HEK293 (cell line): ENCODE results near the gene DSTN.

Experiments
- KLF1 ChIP-seq: fragments of 450-650 bp; formaldehyde crosslinking; IDR thresholded peaks from 2 replicates; pipeline ENCODE4 v1.5.1; 2016; ENCODE audit warnings: missing biosample characterization, missing genetic modification characterization
- PBX3 ChIP-seq: sonication (generic); formaldehyde crosslinking; IDR thresholded peaks from 2 replicates; pipeline ENCODE4 v1.8.1; 2022; ENCODE audit warnings: mild to moderate bottlenecking, moderate library complexity, missing genetic modification reagents
- SALL2 ChIP-seq: fragments of 450-650 bp; formaldehyde crosslinking; IDR thresholded peaks from 2 replicates; pipeline ENCODE4 v1.5.0; 2017; ENCODE audit warnings: missing biosample characterization, mild to moderate bottlenecking, missing genetic modification characterization, borderline replicate concordance
- YY1 ChIP-seq: fragments of 450-650 bp; formaldehyde crosslinking; IDR thresholded peaks from 2 replicates; pipeline ENCODE4 v1.5.1; 2018; ENCODE audit warnings: missing biosample characterization, missing genetic modification characterization
- ZNF274 ChIP-seq, 2 experiments: fragments of 200-500 bp in 1 of 2; fragments of 450-650 bp in 1 of 2; sonication (Bioruptor generic) in 1 of 2; formaldehyde crosslinking in 1 of 2; IDR thresholded peaks; 2 replicates each; pipeline versions ENCODE4 v1.5.1 to v1.6.1; 2014 to 2016; ENCODE audit warnings: borderline replicate concordance in 1 of 2, inconsistent platforms in 1 of 2, low read length in 1 of 2, missing biosample characterization in 1 of 2, missing genetic modification characterization in 1 of 2
- ZNF292 ChIP-seq: fragments of 450-650 bp; formaldehyde crosslinking; IDR thresholded peaks from 2 replicates; pipeline ENCODE4 v1.5.1; 2016; ENCODE audit warnings: low read depth, missing biosample characterization, missing genetic modification characterization, borderline replicate concordance
- ZNF404 ChIP-seq: fragments of 450-650 bp; formaldehyde crosslinking; IDR thresholded peaks from 2 replicates; pipeline ENCODE4 v1.5.1; 2017; ENCODE audit warnings: missing biosample characterization, missing genetic modification characterization
- ZNF621 ChIP-seq: fragments of 450-650 bp; formaldehyde crosslinking; IDR thresholded peaks from 2 replicates; pipeline ENCODE4 v1.5.1; 2017; ENCODE audit warnings: missing biosample characterization, missing genetic modification characterization
- ZNF624 ChIP-seq: fragments of 450-650 bp; formaldehyde crosslinking; IDR thresholded peaks from 2 replicates; pipeline ENCODE4 v1.5.1; 2017; ENCODE audit warnings: missing biosample characterization, missing genetic modification characterization
- TF ChIP-seq, protein P1 (sequence below): fragments of 450-650 bp; formaldehyde crosslinking; IDR thresholded peaks from 2 replicates; pipeline ENCODE4 v1.5.1; 2016; ENCODE audit warnings: missing biosample characterization, missing genetic modification characterization
- TF ChIP-seq, protein P2 (sequence below): fragments of 450-650 bp; formaldehyde crosslinking; IDR thresholded peaks from 2 replicates; pipeline ENCODE4 v1.5.1; 2016; ENCODE audit warnings: missing biosample characterization, missing genetic modification characterization
- TF ChIP-seq, protein P3 (sequence below): fragments of 450-650 bp; formaldehyde crosslinking; IDR thresholded peaks from 2 replicates; pipeline ENCODE4 v1.5.1; 2016; ENCODE audit warnings: missing biosample characterization, missing genetic modification characterization
- TF ChIP-seq, protein P4 (sequence below): IDR thresholded peaks from 2 replicates; pipeline ENCODE4 v1.6.1; 2011; ENCODE audit warnings: mild to moderate bottlenecking, low read depth, low read length, borderline replicate concordance

GRCh38 chr20:17558154-17558940 is 11.5 kb upstream of the DSTN start:
- TF ChIP-seq ZNF624 (tag by site-specific recombination) (no peak), ZNF404 (tag by site-specific recombination) (no peak), ZNF274 (IDR thresholded peaks at IDR 0.05; ENCODE audit: low read length) (no peak), ZNF274 (tag by site-specific recombination; IDR thresholded peaks at IDR 0.05; ENCODE audit: borderline replicate concordance) (no peak), ZNF292 (tag by site-specific recombination) (no peak), ZNF621 (no peak), YY1 (tag by site-specific recombination) (no peak), SALL2 (tag by site-specific recombination) (no peak), PBX3 (CRISPR knock-in tag) (no peak), KLF1 (tag by site-specific recombination) (no peak)
- TF ChIP-seq, protein P1, sequence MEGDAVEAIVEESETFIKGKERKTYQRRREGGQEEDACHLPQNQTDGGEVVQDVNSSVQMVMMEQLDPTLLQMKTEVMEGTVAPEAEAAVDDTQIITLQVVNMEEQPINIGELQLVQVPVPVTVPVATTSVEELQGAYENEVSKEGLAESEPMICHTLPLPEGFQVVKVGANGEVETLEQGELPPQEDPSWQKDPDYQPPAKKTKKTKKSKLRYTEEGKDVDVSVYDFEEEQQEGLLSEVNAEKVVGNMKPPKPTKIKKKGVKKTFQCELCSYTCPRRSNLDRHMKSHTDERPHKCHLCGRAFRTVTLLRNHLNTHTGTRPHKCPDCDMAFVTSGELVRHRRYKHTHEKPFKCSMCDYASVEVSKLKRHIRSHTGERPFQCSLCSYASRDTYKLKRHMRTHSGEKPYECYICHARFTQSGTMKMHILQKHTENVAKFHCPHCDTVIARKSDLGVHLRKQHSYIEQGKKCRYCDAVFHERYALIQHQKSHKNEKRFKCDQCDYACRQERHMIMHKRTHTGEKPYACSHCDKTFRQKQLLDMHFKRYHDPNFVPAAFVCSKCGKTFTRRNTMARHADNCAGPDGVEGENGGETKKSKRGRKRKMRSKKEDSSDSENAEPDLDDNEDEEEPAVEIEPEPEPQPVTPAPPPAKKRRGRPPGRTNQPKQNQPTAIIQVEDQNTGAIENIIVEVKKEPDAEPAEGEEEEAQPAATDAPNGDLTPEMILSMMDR (tag by site-specific recombination): no peak
- TF ChIP-seq, protein P2, sequence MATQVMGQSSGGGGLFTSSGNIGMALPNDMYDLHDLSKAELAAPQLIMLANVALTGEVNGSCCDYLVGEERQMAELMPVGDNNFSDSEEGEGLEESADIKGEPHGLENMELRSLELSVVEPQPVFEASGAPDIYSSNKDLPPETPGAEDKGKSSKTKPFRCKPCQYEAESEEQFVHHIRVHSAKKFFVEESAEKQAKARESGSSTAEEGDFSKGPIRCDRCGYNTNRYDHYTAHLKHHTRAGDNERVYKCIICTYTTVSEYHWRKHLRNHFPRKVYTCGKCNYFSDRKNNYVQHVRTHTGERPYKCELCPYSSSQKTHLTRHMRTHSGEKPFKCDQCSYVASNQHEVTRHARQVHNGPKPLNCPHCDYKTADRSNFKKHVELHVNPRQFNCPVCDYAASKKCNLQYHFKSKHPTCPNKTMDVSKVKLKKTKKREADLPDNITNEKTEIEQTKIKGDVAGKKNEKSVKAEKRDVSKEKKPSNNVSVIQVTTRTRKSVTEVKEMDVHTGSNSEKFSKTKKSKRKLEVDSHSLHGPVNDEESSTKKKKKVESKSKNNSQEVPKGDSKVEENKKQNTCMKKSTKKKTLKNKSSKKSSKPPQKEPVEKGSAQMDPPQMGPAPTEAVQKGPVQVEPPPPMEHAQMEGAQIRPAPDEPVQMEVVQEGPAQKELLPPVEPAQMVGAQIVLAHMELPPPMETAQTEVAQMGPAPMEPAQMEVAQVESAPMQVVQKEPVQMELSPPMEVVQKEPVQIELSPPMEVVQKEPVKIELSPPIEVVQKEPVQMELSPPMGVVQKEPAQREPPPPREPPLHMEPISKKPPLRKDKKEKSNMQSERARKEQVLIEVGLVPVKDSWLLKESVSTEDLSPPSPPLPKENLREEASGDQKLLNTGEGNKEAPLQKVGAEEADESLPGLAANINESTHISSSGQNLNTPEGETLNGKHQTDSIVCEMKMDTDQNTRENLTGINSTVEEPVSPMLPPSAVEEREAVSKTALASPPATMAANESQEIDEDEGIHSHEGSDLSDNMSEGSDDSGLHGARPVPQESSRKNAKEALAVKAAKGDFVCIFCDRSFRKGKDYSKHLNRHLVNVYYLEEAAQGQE (tag by site-specific recombination): no peak
- TF ChIP-seq, protein P3, sequence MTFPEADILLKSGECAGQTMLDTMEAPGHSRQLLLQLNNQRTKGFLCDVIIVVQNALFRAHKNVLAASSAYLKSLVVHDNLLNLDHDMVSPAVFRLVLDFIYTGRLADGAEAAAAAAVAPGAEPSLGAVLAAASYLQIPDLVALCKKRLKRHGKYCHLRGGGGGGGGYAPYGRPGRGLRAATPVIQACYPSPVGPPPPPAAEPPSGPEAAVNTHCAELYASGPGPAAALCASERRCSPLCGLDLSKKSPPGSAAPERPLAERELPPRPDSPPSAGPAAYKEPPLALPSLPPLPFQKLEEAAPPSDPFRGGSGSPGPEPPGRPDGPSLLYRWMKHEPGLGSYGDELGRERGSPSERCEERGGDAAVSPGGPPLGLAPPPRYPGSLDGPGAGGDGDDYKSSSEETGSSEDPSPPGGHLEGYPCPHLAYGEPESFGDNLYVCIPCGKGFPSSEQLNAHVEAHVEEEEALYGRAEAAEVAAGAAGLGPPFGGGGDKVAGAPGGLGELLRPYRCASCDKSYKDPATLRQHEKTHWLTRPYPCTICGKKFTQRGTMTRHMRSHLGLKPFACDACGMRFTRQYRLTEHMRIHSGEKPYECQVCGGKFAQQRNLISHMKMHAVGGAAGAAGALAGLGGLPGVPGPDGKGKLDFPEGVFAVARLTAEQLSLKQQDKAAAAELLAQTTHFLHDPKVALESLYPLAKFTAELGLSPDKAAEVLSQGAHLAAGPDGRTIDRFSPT: no peak
- TF ChIP-seq, protein P4, sequence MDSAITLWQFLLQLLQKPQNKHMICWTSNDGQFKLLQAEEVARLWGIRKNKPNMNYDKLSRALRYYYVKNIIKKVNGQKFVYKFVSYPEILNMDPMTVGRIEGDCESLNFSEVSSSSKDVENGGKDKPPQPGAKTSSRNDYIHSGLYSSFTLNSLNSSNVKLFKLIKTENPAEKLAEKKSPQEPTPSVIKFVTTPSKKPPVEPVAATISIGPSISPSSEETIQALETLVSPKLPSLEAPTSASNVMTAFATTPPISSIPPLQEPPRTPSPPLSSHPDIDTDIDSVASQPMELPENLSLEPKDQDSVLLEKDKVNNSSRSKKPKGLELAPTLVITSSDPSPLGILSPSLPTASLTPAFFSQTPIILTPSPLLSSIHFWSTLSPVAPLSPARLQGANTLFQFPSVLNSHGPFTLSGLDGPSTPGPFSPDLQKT: no peak
